ENCODE measurements around the gene CCDC14. TPM values are rescaled to one million over a fixed set of nuclear protein-coding genes. Genes with fewer than 3 reads are reported as not detected.
"Not testable (repeated sequence)": the region's sequence is repeated elsewhere in the genome, so short reads cannot be mapped to it uniquely, and the experiment has no call there.

Gene CCDC14
- total and polyA plus RNA-seq, 7 donors = 3.6 to 43.8 (median 23.9) TPM

GRCh38 chr3:123993818-123994217 is 32.8 kb upstream of the CCDC14 start:
- peaks cover 0 to 4% (median 0%) of the 10 kb centered on the region in 3 donors for H3K27me3 ChIP-seq
- no peak for DNase-seq
- WGBS, 2 donors = 51 to 77% methylated on average over 1 of the region's 1 CpG
- no peaks in the 10 kb centered on the region for H3K4me1 ChIP-seq
- H3K9me3 ChIP-seq = no peaks in the 10 kb centered on the region
- H3K4me3 ChIP-seq = no peak overlapping the region
- TF ChIP-seq POLR2A (IDR thresholded peaks at IDR 0.05) (no peak), POLR2AphosphoS5 (IDR thresholded peaks at IDR 0.05) (no peak), EP300 (IDR thresholded peaks at IDR 0.05) (no peak)
- TF ChIP-seq, protein P1, sequence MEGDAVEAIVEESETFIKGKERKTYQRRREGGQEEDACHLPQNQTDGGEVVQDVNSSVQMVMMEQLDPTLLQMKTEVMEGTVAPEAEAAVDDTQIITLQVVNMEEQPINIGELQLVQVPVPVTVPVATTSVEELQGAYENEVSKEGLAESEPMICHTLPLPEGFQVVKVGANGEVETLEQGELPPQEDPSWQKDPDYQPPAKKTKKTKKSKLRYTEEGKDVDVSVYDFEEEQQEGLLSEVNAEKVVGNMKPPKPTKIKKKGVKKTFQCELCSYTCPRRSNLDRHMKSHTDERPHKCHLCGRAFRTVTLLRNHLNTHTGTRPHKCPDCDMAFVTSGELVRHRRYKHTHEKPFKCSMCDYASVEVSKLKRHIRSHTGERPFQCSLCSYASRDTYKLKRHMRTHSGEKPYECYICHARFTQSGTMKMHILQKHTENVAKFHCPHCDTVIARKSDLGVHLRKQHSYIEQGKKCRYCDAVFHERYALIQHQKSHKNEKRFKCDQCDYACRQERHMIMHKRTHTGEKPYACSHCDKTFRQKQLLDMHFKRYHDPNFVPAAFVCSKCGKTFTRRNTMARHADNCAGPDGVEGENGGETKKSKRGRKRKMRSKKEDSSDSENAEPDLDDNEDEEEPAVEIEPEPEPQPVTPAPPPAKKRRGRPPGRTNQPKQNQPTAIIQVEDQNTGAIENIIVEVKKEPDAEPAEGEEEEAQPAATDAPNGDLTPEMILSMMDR (IDR thresholded peaks at IDR 0.05) = no peak
- H3K36me3 ChIP-seq = no peaks in the 10 kb centered on the region
- intact Hi-C loops (cut with DNase I) = no loop called here
- H3K27ac ChIP-seq = no peak overlapping the region

GRCh38 chr3:123991730-123992588 is 30.9 kb upstream of the CCDC14 start, which contains the start of gene ROPN1:
Gene ROPN1 (minus strand): TSS chr3:123992124. CDS start chr3:123980481, 11,643 bp downstream.
- DNase-seq; intact Hi-C loops (cut with DNase I); H3K4me3 ChIP-seq; H3K36me3 ChIP-seq; H3K4me1 ChIP-seq; H3K27me3 ChIP-seq; H3K9me3 ChIP-seq; H3K27ac ChIP-seq: not testable (repeated sequence)
- 2 to 10% methylated on average over 4 to 6 of the region's 49 CpGs for WGBS, 2 donors

DNA sequence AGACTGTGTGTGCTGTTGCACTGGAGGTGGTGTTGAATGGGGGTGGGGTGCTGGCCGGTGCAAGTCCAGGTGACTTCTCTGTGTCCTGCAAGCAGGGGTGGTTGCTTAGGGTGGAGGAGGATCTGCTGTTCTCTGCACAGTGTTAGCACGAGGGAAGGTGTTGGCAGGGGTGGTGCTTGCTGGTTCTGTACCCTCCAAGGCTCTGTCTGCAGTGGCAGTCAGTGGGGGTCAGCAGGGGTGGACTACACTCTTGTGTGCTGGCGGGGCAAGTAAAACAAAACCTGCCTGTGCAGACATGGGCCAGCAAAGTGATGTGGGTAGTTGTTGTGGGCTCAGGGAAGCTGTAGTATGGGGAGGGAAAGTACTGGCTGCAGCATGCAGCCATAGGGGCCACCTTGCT is 25.4 kb upstream of the CCDC14 start:
- no peaks in the 10 kb centered on the region for H3K4me1 ChIP-seq
- no peaks in the 10 kb centered on the region for H3K27me3 ChIP-seq
- H3K27ac ChIP-seq = no peak overlapping the region
- no peaks in the 10 kb centered on the region for H3K36me3 ChIP-seq
- DNase-seq = no peak
- no peaks in the 10 kb centered on the region for H3K9me3 ChIP-seq
- intact Hi-C loops (cut with DNase I) = loop anchor here (10.0 kb wide), 1 partner anchor 242 kb away; no protein-coding TSS in a partner anchor
- TF ChIP-seq EP300 (IDR thresholded peaks at IDR 0.05) (no peak), POLR2A (IDR thresholded peaks at IDR 0.05) (no peak), POLR2AphosphoS5 (IDR thresholded peaks at IDR 0.05) (no peak)
- TF ChIP-seq, protein P1 (IDR thresholded peaks at IDR 0.05) = no peak
- no peak overlapping the region for H3K4me3 ChIP-seq
- WGBS, 2 donors = 64 to 83% methylated on average over 3 of the region's 3 CpGs

DNA sequence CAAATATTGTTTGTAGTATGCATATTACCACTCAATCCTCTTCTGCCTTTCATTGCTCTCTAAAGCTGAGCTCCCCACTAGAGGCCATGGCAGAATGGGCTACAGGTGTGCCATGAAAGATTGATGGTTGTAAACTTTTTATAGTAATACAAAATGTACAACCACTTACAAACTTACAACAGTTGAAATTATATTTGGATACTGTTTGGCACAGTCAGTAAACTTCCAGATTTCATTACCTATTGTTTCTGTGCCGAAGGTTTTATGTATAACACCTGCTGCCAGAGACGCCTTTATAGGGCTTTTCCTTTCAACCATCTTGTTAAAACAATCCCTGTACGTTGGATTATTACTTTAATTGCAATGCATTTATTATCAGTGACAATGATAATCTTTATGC is 23.9 kb upstream of the CCDC14 start:
- Histone ChIP-seq H3K4me1 (peaks cover 0 to 5% (median 2%) of the 10 kb centered on the region in 4 donors), H3K9me3 (no peaks in the 10 kb centered on the region), H3K27ac (no peak overlapping the region), H3K36me3 (no peaks in the 10 kb centered on the region), H3K4me3 (no peak overlapping the region), H3K27me3 (no peaks in the 10 kb centered on the region)
- 17 to 59% methylated on average over 3 of the region's 3 CpGs for WGBS, 2 donors
- intact Hi-C loops (cut with DNase I) = loop anchor here (10.0 kb wide), 1 partner anchor 240 kb away; no protein-coding TSS in a partner anchor
- no peak for DNase-seq
- TF ChIP-seq EP300 (IDR thresholded peaks at IDR 0.05) (no peak), POLR2AphosphoS5 (IDR thresholded peaks at IDR 0.05) (no peak), POLR2A (IDR thresholded peaks at IDR 0.05) (no peak)
- TF ChIP-seq, protein P1 (IDR thresholded peaks at IDR 0.05) = no peak

GRCh38 chr3:123984350-123984749 is 23.3 kb upstream of the CCDC14 start:
- Histone ChIP-seq H3K27ac (no peak overlapping the region), H3K27me3 (no peaks in the 10 kb centered on the region), H3K4me1 (peaks cover 0 to 9% (median 3%) of the 10 kb centered on the region in 4 donors), H3K9me3 (no peaks in the 10 kb centered on the region), H3K4me3 (no peak overlapping the region), H3K36me3 (no peaks in the 10 kb centered on the region)
- intact Hi-C loops (cut with DNase I) = loop anchor here (10.0 kb wide), 1 partner anchor 240 kb away; no protein-coding TSS in a partner anchor
- DNase-seq = no peak
- TF ChIP-seq POLR2AphosphoS5 (IDR thresholded peaks at IDR 0.05) (no peak), EP300 (IDR thresholded peaks at IDR 0.05) (no peak), POLR2A (IDR thresholded peaks at IDR 0.05) (no peak)
- TF ChIP-seq, protein P1 (IDR thresholded peaks at IDR 0.05) = no peak
- WGBS, 2 donors = 64 to 86% methylated on average over 1 of the region's 1 CpG
